H1 (cell line): Measurements from ENCODE around the gene PSMD5.

Experiments
- CEBPB ChIP-seq: IDR thresholded peaks from 2 replicates; pipeline ENCODE4 v1.6.1; 2012; ENCODE audit warnings: low read depth, low read length
- CTCF ChIP-seq, 3 experiments: IDR thresholded peaks; 1 replicate in 2 of 3; 2 replicates in 1 of 3; pipeline versions ENCODE4 v1.5.1 to v1.6.1; 2011; ENCODE audit warnings: low read length in 3 of 3, mild to moderate bottlenecking in 3 of 3, inconsistent platforms in 2 of 3, low read depth in 1 of 3, moderate library complexity in 1 of 3; ENCODE audit not compliant: insufficient read depth in 1 of 3; ENCODE audit errors: control extremely low read depth in 1 of 3
- MAFK ChIP-seq: IDR thresholded peaks from 2 replicates; pipeline ENCODE4 v1.6.1; 2012; ENCODE audit warnings: low read depth, mild to moderate bottlenecking, improper control_type of control experiment, low read length
- MAX ChIP-seq: IDR thresholded peaks from 2 replicates; pipeline ENCODE4 v1.6.1; 2012; ENCODE audit warnings: inconsistent platforms
- NRF1 ChIP-seq: IDR thresholded peaks from 2 replicates; pipeline ENCODE4 v1.6.1; 2011; ENCODE audit warnings: mild to moderate bottlenecking, low read depth, low read length, improper control_type of control experiment
- POLR2AphosphoS5 ChIP-seq: IDR thresholded peaks from 2 replicates; pipeline ENCODE4 v1.6.1; 2011; ENCODE audit warnings: low read depth, low read length
- RNF2 ChIP-seq: fragments of 200-900, 300-1000 bp; sonication (generic); IDR thresholded peaks from 2 replicates; pipeline ENCODE4 v1.7.1; 2016; ENCODE audit warnings: borderline replicate concordance, low read depth, mild to moderate bottlenecking, antibody characterized with exemption, low read length; ENCODE audit not compliant: poor library complexity, severe bottlenecking; ENCODE audit errors: missing control alignments
- RXRA ChIP-seq: IDR thresholded peaks from 2 replicates; pipeline ENCODE4 v1.6.1; 2011; ENCODE audit warnings: low read depth, mild to moderate bottlenecking, low read length, moderate library complexity; ENCODE audit not compliant: insufficient read depth
- SIN3A ChIP-seq, 2 experiments: IDR thresholded peaks in 1 of 2; conservative IDR thresholded peaks in 1 of 2; 2 replicates each; pipeline ENCODE4 v1.6.1; 2011 to 2012; ENCODE audit warnings: low read length in 2 of 2, improper control_type of control experiment in 1 of 2, low read depth in 1 of 2, mild to moderate bottlenecking in 1 of 2
- SRF ChIP-seq: IDR thresholded peaks from 2 replicates; pipeline ENCODE4 v1.6.1; 2011; ENCODE audit warnings: mild to moderate bottlenecking, low read depth, low read length, moderate library complexity

- TF ChIP-seq MAX (no peak), RXRA (no peak), SIN3A (conservative IDR thresholded peaks at IDR 0.05 in 1 of 2, IDR thresholded peaks at IDR 0.05 in 1 of 2; ENCODE audit: low read depth in 1 of 2, low read length in 2 of 2) (no peak), POLR2AphosphoS5 (no peak), CTCF (IDR thresholded peaks at IDR 0.05; ENCODE audit: control extremely low read depth in 1 of 3, insufficient read depth in 1 of 3, low read depth in 1 of 3, low read length in 3 of 3) (no peak), MAFK (no peak), SRF (no peak), CEBPB (no peak), NRF1 (no peak), RNF2 (no peak)
Observed at GRCh38 chr9:120855827-120856670, 13.3 kb upstream of the PSMD5 start.
